HG03378 (cell line): ENCODE data around the gene DNAJC4.

Source experiments
- ATAC-seq: cut with Tn5 transposase; IDR thresholded peaks from one replicate; pipeline ENCODE4 v1.9.1; 2021; ENCODE audit warnings: mild to moderate bottlenecking, moderate library complexity; ENCODE audit not compliant: unreplicated experiment

Gene DNAJC4

DNA sequence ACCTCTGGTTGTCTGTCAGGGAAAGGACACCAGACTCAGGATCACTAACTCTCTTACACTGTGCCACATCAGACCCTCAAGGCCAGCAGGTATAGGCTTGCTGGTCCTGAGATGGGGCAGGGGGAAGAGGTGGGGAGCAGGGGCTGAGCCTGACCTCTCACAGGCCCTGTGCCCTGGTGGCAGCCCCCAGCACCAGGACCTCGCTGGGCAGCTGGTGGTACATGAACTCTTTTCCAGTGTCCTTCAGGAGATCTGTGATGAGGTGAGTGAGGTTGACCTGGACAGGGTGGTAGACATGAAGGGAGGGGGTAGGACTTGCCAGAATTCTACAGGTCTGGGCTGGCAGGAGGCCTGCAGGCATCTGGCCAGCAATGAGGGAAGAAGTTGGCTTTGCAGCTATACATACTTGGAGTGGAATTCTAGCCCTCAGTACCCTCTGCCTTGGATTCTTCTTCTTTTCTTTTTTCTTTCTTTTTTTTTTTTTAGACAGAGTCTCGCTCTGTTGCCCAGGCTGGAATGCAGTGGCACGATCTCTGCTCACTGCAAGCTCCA lies 2.9 kb upstream of the DNAJC4 start:
- no peak for ATAC-seq

DNA sequence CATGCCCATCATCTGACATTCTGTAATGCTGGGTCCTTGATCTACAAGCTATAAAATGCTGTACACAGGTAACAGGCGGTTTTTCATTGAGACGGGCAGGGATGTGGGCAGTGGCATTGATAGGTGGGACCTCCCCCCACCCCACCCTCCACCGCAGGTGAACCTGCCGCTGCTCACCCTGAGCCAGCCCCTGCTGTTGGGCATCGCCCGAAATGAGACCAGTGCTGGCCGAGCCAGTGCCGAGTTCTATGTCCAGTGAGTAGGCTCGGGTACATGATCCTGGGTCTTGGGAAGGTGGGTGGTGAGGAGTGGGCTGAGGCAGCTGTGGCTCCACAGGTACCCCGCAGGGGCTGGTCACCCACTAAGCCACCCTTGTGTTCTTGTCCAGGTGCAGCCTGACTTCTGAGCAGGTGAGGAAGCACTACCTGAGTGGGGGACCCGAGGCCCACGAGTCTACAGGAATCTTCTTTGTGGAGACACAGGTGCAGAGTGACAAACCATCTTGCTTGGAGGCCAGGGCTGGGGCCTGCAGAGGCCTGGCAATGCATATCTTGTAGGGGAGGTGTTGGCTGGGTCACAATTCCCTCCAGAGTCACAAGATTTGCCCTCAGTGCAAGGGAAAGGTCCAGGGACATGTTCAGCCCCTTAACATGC lies 1.1 kb upstream of the DNAJC4 start:
- no peak for ATAC-seq

DNA sequence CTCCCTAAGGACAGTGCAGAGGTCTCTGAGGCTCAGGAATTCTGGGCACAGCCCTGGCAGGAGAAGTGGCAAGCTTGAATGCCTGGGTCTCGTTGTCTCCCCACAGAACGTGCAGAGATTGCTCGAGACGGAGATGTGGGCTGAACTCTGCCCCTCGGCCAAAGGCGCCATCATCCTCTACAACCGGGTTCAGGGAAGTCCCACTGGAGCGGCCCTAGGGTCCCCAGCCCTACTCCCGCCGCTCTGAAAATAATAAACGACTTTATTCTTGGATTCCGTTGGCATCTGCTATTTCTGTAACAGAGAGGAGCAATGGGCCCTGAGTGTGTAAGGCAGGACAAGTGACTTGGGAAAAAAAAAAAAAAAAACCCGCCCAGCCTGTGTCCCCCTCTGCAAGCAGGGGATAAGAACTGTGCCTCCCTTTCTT lies 591 bp upstream of the DNAJC4 start:
- ATAC-seq, result no peak

DNA sequence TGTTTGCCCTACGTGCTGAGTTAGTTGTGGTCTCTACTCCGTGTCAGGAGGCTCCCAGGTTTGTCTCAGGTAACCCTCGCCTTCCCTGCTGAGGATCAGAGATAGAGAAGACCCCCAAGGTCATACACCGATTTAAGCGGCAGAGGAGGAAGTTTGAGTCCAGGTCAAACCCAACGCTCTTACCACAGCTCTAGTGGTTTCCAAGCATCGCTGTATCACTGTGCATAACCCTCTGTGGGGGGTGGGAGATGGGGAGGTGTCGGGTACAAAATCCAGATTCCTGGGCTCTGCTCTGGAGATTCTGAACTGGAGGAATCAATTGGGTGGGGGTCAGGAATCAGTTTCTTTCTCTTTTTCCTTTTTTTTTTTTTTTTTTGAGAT lies 627 bp downstream of the DNAJC4 start:
- ATAC-seq, result no peak

DNA sequence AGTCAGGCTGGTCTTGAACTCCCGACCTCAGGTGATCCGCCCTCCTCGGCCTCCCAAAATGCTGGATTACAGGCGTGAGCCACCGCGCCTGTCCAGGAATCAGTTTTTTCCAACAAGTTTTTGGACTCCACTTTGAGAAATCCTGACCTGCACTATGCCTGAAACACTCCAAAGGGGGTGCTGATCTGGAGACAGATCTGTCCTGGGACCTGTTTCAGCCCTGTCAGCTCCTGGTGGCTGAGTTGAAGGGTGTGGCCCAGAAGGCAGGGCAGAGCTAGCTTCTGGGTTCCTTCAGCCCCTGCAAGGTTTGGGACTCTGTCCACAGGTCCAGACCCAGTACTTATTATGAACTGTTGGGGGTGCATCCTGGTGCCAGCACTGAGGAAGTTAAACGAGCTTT lies 1.2 kb downstream of the DNAJC4 start:
- ATAC-seq, result no peak

DNA sequence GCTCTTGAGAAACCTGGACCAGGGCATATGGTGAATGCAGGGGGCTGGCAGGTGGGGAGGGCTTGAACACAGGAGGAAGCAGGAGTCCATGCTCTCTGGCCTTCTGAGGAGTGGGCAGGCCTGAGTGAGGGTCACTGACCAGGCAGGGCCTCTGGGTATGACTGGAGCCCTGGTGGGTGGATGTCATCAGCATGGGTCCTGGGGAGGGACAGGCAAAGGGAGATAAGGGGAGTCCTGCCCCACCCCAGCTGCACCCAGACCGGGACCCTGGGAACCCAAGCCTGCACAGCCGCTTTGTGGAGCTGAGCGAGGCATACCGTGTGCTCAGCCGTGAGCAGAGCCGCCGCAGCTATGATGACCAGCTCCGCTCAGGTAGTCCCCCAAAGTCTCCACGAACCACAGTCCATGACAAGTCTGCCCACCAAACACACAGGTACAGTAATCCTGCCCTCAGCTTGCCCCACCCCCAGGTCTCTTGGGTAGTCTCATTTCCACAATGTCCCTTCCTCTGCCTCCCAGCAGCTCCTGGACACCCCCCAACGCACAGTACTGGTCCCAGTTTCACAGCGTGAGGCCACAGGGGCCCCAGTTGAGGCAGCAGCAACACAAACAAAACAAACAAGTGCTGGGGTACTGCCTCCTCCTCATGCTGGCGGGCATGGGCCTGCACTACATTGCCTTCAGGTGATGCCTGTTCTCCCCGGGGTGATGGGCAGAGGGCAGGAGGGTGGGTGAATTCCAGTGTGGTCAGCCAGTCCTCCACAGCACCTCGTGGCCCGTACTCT lies 2.0 kb downstream of the DNAJC4 start:
- no peak for ATAC-seq

DNA sequence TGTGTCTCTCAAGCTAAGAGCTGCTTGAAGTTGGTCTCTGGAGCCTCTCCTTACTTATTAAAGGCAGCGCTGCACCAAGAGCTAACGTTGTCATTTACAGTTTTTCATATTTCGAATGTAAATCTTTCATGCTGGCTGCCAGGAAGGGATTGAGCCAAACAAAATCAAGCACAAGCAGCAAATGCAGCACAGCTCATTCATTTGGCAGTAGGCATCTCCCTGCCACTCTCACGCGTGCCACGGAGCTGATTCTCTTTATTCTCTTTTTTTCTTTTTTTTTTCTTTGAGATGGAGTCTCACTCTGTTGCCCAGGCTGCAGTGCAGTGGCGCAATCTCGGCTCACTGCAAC lies 2.6 kb downstream of the DNAJC4 start:
- ATAC-seq, result no peak

DNA sequence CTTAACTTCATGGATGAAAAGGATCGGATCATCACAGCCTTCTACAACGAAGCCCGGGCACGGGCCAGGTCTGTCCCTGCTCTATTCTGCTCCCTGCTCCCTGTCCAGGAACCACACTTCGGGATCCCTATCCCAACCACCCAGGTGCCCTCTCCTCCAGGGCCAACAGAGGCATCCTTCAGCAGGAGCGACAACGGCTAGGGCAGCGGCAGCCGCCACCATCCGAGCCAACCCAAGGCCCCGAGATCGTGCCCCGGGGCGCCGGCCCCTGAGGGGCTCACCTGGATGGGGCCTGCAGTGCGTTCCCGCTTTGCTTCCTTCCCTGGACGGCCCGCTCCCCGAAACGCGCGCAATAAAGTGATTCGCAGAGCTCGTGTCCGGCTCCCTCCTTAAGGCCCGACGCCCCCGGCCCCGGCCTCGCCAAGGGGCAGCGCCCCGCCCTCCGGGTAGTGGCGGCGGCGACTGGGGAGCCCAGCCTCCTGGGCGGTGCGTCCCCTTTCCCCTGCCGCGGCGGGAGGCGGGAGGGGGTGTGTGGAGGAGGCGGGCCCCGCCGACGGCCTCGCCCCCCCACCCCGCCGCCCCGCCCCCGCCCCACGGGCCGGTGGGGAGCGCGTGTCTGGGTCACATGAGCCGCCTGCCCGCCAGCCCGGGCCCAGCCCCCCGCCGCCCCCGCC lies 3.7 kb downstream of the DNAJC4 start, which contains the start of gene VEGFB:
TSS of gene VEGFB (plus strand) at position 672 of the 674 bp plus-strand sequence. CDS start 250 bp downstream, outside the sequence.
- no peak for ATAC-seq

DNA sequence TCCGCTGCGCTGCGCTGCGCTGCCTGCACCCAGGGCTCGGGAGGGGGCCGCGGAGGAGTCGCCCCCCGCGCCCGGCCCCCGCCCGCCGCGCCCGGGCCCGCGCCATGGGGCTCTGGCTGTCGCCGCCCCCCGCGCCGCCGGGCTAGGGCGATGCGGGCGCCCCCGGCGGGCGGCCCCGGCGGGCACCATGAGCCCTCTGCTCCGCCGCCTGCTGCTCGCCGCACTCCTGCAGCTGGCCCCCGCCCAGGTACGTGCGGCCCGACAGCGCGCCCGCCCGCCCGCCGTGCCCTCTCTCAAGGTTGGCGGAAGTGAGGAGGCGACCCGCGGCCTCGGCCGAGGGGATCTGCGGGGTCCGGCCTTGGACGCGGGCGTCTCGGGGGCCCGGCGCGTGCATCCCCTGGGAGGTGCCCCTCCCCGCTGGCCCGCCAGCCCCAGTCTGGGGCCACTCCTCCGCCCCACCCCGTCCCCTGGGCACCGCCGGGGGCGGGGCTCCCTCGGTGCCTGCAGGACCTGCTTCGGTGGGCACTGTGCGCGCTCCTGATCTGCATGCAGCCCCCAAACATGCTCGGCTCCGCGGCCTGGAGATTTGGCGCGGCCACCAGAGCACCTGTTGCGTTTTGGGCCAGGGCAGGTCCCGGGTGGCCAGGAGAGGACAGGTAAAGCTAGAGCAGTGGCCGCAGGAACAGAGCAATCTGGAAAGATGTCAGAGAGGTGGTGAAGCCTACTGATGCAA lies 4.5 kb downstream of the DNAJC4 start:
- no peak for ATAC-seq

DNA sequence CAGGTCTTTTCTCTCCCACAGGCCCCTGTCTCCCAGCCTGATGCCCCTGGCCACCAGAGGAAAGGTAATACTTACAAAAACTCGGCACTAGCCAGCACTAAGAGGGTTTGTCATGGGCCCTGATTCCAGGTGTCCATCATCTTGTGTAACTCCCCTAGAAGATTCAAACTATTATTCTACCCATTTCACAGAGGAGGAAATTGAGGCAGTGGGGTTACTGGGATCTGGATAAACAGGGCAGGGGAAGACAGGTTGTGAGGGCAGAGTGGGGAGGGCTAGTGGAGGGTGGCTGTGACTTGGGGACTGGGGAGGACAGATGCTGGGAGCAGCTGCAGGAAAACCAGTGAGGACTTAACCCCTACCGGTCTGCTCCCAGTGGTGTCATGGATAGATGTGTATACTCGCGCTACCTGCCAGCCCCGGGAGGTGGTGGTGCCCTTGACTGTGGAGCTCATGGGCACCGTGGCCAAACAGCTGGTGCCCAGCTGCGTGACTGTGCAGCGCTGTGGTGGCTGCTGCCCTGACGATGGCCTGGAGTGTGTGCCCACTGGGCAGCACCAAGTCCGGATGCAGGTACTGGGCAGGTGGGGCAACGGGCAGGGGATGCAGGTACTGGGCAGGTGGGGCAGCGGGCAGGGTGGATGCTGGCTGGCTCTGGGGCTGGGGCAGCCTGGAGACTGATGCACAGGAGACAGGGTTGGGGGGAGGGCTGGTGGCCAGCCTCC lies 5.3 kb downstream of the DNAJC4 start:
- ATAC-seq, result no peak

DNA sequence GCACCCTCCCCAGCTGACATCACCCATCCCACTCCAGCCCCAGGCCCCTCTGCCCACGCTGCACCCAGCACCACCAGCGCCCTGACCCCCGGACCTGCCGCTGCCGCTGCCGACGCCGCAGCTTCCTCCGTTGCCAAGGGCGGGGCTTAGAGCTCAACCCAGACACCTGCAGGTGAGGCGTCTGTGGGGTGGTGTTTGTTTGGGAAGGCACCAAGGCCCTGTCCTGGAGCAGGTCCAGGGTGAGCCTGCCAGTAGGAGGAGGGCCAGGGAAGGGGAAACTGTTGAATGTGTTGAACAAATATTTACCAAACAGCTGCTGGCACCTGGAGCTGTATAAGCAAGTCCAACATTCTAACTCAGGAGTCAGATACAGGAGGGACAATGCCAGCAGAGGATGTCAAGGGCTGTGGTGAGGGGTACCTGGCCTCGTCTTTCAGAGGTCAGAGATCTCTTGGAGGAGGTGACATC lies 7.2 kb downstream of the DNAJC4 start:
- ATAC-seq, result no peak

DNA sequence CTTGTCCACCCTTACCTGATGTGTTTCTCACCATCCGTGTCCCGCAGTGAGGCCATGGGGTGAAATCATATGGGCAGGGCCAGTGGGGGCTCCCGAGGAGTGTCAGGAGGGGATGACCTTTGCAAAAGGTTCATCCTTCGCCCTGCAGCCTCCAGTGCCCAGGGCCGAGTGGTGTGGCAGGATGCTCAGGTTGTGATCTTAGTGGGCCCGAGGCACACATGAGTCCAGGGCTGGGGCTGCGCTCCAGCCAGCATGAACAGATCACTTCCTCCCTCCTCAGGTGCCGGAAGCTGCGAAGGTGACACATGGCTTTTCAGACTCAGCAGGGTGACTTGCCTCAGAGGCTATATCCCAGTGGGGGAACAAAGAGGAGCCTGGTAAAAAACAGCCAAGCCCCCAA lies 7.7 kb downstream of the DNAJC4 start:
- no peak for ATAC-seq

DNA sequence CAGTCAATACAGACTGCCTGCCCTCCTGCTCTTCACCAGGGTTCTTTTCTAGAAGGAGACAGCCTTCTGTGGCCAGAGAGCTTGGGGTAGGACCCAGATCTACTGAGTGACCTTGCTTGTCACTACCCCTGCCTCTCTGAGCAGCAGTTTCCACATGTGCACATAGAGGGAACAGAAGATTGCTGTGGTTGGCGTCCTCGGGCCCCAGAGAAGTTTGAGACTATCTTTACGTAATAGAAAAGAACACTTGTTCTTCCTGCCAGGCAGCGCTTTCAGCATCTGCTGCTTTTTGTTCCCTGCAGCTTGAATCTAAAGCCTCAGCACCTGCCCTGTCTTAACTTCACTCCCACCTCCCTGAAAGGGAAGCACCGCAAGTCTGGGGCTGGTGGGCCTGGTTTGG lies 8.7 kb downstream of the DNAJC4 start:
- no peak for ATAC-seq

DNA sequence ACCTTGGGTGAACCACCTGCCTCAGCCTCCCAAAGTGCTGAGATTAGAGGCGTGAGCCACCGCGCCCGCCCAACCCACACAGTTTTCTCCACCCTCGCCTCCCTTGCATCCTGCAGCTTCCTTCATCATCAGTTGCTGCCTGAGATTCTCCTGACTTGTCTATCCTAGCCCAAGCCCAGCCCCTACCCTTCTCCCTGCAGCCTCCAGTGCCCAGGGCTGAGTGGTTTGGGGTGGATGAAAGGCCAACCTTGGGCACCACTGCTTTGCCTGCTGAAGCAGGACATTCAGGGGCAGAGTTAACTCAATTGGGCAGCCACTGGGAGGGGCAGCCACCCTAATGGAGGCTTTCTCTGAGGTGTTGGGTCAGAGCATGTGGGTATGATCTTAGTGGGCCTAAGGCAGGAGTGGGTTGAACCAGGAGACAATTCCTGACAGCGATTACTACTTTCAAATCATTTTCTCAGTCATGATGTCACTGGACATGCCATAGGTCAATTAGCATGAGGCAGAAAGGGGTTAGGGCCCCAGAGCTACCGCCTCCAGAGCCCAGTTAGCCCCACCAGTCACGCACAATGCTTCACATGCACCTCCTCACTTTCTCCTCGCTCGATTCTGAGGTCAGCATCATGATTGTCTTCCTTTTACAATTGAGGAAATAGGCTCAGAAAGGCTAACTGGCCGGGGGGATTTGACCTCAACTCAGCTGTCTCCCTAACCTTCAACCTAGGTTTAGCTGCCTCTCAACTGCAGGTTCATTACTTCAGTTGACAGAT lies 9.5 kb downstream of the DNAJC4 start:
- peak; percentile 8 for ATAC-seq

DNA sequence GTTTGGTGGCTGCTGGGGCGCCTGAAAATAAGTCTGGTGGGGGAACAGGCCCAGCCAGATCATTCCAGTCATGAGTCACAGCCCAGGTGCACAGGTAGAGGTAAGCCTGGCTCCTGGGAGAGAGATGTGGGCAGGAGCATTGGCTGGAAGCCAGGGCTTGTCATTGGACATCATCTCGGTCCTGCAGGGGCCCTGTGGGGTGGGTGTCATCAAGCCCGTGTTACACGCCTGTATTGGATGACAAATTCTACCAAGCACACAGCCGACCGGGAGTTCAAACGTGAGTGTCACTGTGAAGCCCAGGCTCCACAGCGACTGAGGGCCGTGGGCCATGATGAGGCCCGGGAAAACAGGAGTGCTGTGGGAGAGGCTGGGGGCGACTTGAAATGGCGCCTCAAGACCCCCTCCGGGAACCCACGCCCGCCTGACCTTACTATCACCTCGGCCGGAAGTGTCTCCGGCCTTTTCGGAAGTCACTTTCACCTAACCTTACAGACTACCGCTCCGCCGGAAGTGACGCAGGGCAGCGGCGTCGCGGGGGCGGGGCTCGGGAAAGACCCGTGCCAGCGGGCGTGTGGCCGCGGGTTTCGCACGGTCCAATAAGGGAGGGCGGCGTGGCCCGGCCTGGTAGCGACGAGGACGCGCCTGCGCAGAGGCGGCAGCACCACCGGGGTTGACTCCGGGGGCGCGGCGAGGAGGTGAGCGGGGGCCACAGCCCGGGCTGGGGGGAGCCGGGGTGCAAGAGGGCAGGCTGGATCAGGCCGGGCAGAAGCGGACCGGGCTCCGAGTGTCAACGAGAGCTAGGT lies 10.3 kb downstream of the DNAJC4 start, which contains the start of gene FKBP2:
TSS of gene FKBP2 (plus strand) at position 661 of the 806 bp plus-strand sequence. CDS start 1,293 bp downstream, outside the sequence.
- peak; percentile 38 for ATAC-seq

DNA sequence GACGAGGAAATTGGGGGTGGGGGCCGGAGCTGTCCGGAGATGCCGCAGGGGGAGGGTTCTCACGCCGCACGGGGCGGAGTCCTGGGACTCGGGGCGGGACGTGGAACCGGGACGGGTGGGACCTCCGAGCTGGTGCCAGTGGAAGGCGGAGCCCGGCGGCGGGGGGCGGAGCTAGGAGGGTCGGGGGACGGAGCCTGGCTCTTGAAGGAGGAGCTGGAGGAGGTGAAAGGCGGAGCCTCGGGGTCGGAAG lies 10.8 kb downstream of the DNAJC4 start:
- ATAC-seq, result peak; percentile 51

DNA sequence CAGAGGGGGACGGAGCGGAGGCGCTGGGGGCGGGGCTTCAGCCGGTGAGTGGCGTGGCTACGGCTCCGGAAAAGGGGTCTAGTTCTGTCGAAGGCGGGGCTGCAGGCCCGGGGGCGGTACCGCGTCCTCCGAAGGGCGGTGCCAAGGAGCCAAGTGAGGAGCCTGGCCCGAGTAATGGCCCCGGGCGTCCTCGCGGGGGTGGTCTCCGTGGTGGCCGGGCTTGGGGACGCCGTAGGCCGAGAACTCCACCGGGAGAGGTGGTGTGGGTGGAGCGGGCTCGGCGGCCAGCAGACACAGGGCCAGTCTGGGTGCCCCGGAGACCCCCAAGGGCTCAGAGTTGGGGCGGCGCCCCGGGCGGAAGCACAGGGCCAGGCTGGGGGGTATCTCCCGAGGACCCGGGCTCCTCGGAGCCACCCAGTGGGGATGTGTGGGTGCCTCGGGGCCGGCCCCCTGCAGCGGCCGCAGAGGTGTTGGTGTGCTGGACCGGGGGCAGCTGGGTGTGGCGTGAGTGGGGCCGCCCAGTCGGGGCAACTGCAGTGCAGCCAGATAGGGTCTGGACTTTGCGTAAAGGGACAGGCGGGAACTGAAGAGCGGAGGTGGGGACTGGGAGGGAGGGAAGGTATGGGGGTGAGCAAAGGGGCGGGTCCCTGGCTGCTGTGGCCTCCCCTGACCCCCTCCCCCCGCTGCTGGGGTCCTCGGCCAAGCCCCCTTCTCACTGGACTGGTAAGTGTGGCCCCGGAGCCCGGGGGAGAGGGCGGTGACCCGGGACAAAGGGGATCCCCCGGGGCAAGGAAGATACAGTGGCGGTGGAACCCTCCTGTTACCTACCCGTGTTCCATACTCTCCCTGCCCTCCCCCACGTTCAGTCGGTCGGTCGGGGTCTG lies 11.4 kb downstream of the DNAJC4 start:
- peak; percentile 5 for ATAC-seq
